ENCODE results near the gene CCL13.
A peak's percentile ranks its signal among the peaks of the same experiment; 100 is the strongest.

Gene CCL13

GRCh38 chr17:34386697-34387550, 30.6 kb downstream of the CCL13 start:
- no peak for DNase-seq

DNA sequence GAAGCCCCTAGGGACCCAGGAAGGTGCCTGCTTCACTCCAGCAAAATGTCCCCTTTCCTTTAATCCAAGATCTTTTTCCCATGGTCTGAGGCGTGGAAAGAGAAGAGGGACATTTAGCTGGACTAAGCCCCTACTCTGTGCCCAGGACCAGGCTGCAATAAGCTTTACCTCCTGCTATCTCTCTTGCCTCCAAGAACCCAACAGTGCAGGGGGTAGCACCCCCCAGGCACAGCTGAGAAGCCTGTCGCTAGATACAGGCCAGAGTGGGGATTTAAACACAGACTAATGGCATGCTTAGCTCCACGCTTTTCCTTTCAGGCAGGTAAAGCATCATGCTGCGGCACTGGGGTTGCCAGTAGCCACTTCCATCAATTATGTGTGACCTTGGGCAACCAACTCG, 31.3 kb downstream of the CCL13 start:
- DNase-seq, result no peak

- DNase-seq, result no peak
Measured at GRCh38 chr17:34389126-34389750, 33.0 kb downstream of the CCL13 start.

- no peak for DNase-seq
Measured at GRCh38 chr17:34390649-34391048, 34.4 kb downstream of the CCL13 start.

- no peak for DNase-seq
Measured at GRCh38 chr17:34391241-34391640, 35.0 kb downstream of the CCL13 start.

GRCh38 chr17:34393401-34393800, 37.1 kb downstream of the CCL13 start:
- no peak for DNase-seq

GRCh38 chr17:34397265-34397664, 41.0 kb downstream of the CCL13 start:
- DNase-seq, result no peak

DNA sequence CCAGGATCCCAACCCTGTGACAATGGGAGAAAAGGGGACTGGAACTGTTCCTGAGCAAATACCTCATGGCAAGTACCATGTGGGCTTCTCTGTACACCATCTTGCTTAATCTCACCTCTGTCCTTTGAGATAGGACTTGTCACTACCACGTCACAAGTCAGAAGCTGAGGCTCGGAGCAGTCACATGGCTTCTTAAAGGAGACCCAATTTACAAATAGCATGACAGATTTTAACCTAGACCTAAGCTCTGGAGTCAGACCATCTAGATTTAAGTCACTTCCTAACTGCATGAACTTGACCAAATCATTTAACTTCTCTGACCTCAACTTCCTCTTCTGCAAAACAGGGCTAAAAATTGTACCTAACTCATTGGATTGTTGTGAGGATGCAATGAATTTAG, 42.7 kb downstream of the CCL13 start:
- DNase-seq, result peak; percentile 5

GRCh38 chr17:34399725-34400124, 43.4 kb downstream of the CCL13 start:
- DNase-seq, result no peak

DNA sequence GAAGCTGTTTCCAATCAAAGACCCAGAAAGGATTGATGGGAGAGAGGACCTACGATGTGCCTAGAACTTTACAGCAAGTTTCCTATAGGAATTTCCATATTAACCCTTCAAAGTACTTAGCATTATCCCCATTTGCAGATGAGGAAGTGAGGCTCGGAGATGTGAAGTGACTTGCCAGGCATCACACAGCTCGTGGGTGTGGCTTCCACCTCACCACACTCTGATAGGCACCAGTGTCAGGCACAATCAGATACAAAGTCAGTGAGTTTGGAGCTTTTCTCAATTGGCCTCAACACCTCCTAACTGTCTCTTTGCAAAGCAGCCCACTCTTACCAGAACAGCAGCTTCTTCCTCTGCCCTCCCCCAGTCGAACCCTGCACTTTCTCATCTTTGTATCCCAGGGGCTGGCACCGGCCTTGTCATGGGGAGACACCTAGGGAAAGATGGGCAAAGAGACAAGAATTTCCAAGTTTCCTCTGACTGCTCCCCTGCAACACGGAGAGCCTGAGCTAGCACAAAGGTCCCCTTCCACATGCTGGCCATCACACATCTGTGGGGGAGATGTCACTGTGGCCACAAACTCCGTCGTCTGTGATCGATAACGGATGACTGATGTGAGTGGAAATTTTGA, 44.1 kb downstream of the CCL13 start:
- DNase-seq, result no peak

- DNase-seq, result no peak
Measured at GRCh38 chr17:34401165-34401564, 44.9 kb downstream of the CCL13 start.

DNA sequence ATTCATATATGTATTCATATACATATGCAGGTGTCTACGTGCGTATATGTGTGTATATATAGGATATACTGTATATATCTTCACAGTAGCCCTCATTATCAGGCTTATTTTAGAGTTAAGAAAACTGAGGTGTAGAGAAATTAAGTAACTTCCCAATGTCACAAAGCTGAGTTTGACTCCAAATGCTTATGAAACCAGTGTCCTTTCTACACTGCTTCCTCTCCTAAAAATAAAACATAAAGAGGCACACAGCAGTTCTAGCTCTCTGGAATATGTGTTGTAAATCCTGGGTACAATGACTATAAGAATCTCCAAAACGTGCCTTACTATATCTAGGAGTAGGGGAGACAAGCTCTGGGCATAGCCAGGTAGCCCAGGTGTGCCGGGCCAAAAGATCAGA, 46.7 kb downstream of the CCL13 start:
- no peak for DNase-seq

DNA sequence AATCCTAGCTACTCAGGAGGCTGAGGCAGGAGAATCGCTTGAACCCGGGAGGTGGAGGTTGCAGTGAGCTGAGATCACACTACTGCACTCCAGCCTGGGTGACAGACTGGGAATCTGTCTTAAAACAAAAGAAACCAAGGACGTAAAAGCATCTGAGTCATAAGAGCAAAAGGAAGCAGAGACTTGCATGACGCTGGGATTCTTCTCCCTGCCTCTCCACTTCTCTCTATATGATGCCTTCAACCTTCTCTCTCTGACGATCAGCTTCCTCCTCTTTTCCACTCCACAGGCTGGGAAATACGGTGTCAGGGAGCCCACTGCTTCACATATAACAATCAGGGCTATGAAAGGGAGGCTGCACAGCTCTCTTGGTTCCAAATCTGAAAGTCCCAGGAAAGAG, 49.9 kb downstream of the CCL13 start:
- no peak for DNase-seq

Measured in midbrain (tissue), 1 donor.